OCI-LY3 (cell line): ENCODE results near the gene TDRD9.

Experiments
- H2AFZ ChIP-seq: fragments of 200-600, 300-600 bp; shearing (Covaris generic); 2 replicates; pipeline ENCODE4 v1.6.0; 2014; ENCODE audit warnings: antibody characterized with exemption, low read depth, low read length
- H3K27ac ChIP-seq: fragments of 200-600, 300-600 bp; sonication (generic); 2 replicates; pipeline ENCODE4 v1.5.1; 2014; ENCODE audit warnings: mild to moderate bottlenecking, low read length, moderate library complexity, mixed read lengths
- H3K27me3 ChIP-seq: fragments of 200-600, 300-600 bp; sonication (generic); 2 replicates; pipeline ENCODE4 v1.6.1; 2014; ENCODE audit warnings: low read depth, low read length, mixed read lengths
- H3K36me3 ChIP-seq: fragments of 200-600, 300-600 bp; sonication (generic); replicated peaks from 2 replicates; pipeline ENCODE3; 2014; ENCODE audit warnings: low read depth, low read length, mixed read lengths
- H3K4me1 ChIP-seq: fragments of 300-600, 200-600 bp; sonication (generic); 2 replicates; pipeline ENCODE4 v1.6.1; 2014; ENCODE audit warnings: low read length, mixed read lengths
- H3K4me2 ChIP-seq: fragments of 200-600, 300-600 bp; sonication (generic); 2 replicates; pipeline ENCODE4 v1.6.1; 2014; ENCODE audit warnings: low read length, mixed read lengths
- H3K4me3 ChIP-seq: fragments of 300-600, 200-600 bp; sonication (generic); 2 replicates; pipeline ENCODE4 v1.5.1; 2014; ENCODE audit warnings: antibody characterized with exemption, mild to moderate bottlenecking, low read length, moderate library complexity
- H3K79me2 ChIP-seq: fragments of 300-600, 200-600 bp; shearing (Covaris generic); 2 replicates; pipeline ENCODE4 v1.6.1; 2014; ENCODE audit warnings: mild to moderate bottlenecking, low read length, mixed read lengths
- H3K9ac ChIP-seq: fragments of 300-600, 200-600 bp; shearing (Covaris generic); 2 replicates; pipeline ENCODE4 v1.6.0; 2014; ENCODE audit warnings: mild to moderate bottlenecking, low read length, moderate library complexity
- H3K9me3 ChIP-seq: fragments of 200-600, 300-600 bp; shearing (Covaris generic); 2 replicates; pipeline ENCODE4 v1.6.1; 2014; ENCODE audit warnings: low read length, mixed read lengths; ENCODE audit not compliant: insufficient read depth
- H4K20me1 ChIP-seq: fragments of 200-600, 300-600 bp; sonication (generic); 2 replicates; pipeline ENCODE4 v1.6.1; 2016; ENCODE audit warnings: low read length, mixed read lengths; ENCODE audit not compliant: insufficient read depth
- EZH2phosphoT487 ChIP-seq: fragments of 200-600 bp; shearing (Covaris generic); IDR thresholded peaks from 2 replicates; pipeline ENCODE4 v1.6.1; 2018; ENCODE audit warnings: antibody characterized with exemption, mixed run types, low read depth
- TF ChIP-seq, protein P1 (sequence below): fragments of 200-600, 300-600 bp; sonication (generic); IDR thresholded peaks from 2 replicates; pipeline ENCODE4 v1.5.1; 2014; ENCODE audit warnings: antibody characterized with exemption, low read length, low read depth

The TDRD9 gene

DNA sequence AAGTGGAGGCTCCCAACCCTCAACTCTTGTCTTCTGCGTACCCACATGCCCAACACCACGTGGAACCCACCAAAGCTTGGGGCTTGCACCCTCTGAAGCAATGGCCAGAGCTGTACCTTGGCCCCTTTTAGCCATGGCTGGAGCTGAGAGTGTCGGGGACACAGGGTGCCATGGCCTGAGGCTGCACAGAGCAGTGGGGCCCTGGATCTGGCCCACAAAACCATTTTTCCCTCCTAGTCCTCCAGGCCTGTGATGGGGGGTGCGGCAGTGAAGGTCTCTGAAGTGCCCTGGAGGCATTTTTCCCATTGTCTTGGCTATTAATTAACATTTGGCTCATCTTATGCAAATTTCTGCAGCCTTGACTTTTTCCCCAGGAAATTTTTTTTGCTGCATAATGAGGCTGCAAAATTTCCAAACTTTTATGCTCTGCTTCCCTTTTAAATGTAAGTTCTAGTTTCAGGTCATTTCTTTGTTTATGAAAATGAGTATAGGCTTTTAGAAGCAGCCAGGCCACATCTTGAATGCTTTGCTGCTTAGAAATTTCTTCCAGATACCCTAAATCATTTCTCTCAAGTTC is 138.6 kb downstream of the TDRD9 start:
- H3K36me3 ChIP-seq: no peaks in the 10 kb centered on the region
- H3K27me3 ChIP-seq: no peaks in the 10 kb centered on the region
- H4K20me1 ChIP-seq: no peaks in the 10 kb centered on the region
- no peak overlapping the region for H3K9ac ChIP-seq
- TF ChIP-seq, protein P1, sequence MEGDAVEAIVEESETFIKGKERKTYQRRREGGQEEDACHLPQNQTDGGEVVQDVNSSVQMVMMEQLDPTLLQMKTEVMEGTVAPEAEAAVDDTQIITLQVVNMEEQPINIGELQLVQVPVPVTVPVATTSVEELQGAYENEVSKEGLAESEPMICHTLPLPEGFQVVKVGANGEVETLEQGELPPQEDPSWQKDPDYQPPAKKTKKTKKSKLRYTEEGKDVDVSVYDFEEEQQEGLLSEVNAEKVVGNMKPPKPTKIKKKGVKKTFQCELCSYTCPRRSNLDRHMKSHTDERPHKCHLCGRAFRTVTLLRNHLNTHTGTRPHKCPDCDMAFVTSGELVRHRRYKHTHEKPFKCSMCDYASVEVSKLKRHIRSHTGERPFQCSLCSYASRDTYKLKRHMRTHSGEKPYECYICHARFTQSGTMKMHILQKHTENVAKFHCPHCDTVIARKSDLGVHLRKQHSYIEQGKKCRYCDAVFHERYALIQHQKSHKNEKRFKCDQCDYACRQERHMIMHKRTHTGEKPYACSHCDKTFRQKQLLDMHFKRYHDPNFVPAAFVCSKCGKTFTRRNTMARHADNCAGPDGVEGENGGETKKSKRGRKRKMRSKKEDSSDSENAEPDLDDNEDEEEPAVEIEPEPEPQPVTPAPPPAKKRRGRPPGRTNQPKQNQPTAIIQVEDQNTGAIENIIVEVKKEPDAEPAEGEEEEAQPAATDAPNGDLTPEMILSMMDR: no peak
- no peak for TF ChIP-seq EZH2phosphoT487
- H3K4me2 ChIP-seq: no peak overlapping the region
- no peaks in the 10 kb centered on the region for H3K4me1 ChIP-seq
- H3K27ac ChIP-seq: no peak overlapping the region
- no peaks in the 10 kb centered on the region for H3K9me3 ChIP-seq
- no peak overlapping the region for H2AFZ ChIP-seq
- H3K4me3 ChIP-seq: no peak overlapping the region
- no peaks in the 10 kb centered on the region for H3K79me2 ChIP-seq

DNA sequence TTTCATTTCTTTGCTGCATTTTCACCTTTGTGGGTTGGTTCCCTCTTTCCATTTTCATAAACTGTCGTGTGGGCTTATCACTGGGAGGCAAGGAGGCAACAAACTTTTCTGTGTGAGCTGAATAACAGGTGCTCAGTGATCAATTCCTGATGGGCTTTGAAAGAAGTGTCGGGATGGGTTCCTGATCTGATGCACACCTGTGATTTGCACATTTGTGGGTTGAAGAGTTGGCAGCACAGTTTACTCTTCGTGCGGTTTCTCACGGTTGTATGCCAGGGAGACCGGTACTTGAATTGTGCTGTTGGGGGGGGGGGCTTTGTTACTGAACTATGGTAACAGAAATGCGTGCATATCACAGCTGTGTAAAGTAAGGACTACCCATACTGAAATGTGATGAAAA is 141.3 kb downstream of the TDRD9 start:
- Histone ChIP-seq H3K79me2 (no peaks in the 10 kb centered on the region), H3K27ac (no peak overlapping the region), H3K36me3 (no peaks in the 10 kb centered on the region), H3K27me3 (no peaks in the 10 kb centered on the region), H3K9ac (no peak overlapping the region), H2AFZ (no peak overlapping the region), H4K20me1 (no peaks in the 10 kb centered on the region), H3K4me3 (no peak overlapping the region), H3K4me2 (no peak overlapping the region), H3K4me1 (no peaks in the 10 kb centered on the region), H3K9me3 (no peaks in the 10 kb centered on the region)
- no peak for TF ChIP-seq EZH2phosphoT487
- TF ChIP-seq, protein P1: no peak

DNA sequence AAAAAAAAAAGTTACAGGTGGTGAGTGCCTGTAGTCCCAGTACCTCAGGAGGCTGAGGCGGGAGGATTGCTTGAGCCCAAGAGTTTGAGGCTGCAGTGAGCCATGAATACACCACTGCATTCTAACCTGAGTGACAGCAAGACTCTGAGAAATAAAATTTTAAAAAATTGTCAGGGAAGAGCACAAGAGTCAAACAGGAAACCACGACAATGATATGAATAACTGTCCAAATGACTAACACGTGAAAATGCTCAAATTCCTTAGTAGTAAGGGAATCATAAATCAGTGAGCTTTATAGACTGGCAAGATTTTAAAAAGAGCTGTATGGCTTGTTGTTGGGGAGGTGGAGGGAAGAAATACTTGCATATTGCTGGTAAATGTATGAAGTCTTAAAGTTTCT is 144.3 kb downstream of the TDRD9 start:
- no peaks in the 10 kb centered on the region for H3K27me3 ChIP-seq
- H2AFZ ChIP-seq: no peak overlapping the region
- H3K9ac ChIP-seq: no peak overlapping the region
- H3K36me3 ChIP-seq: no peaks in the 10 kb centered on the region
- H3K27ac ChIP-seq: no peak overlapping the region
- H3K4me3 ChIP-seq: no peak overlapping the region
- no peaks in the 10 kb centered on the region for H3K4me1 ChIP-seq
- no peaks in the 10 kb centered on the region for H3K9me3 ChIP-seq
- TF ChIP-seq, protein P1: no peak
- TF ChIP-seq EZH2phosphoT487: no peak
- no peaks in the 10 kb centered on the region for H3K79me2 ChIP-seq
- no peak overlapping the region for H3K4me2 ChIP-seq
- H4K20me1 ChIP-seq: no peaks in the 10 kb centered on the region

- Histone ChIP-seq H3K4me1 (peaks cover 4% of the 10 kb centered on the region; the same call in 1 of the 2 replicates), H3K4me3 (no peak overlapping the region), H3K27ac (no peak overlapping the region), H3K9ac (no peak overlapping the region), H3K79me2 (no peaks in the 10 kb centered on the region), H3K9me3 (no peaks in the 10 kb centered on the region), H4K20me1 (no peaks in the 10 kb centered on the region), H3K4me2 (no peak overlapping the region), H3K27me3 (no peaks in the 10 kb centered on the region), H2AFZ (no peak overlapping the region), H3K36me3 (no peaks in the 10 kb centered on the region)
- TF ChIP-seq, protein P1: no peak
- no peak for TF ChIP-seq EZH2phosphoT487
These were observed 145.5 kb downstream of the TDRD9 start for GRCh38 chr14:104073764-104074163.
